CD4-positive, alpha-beta T cell (primary cell): Measurements from ENCODE around the gene UTP15. TPM values are rescaled to one million over a fixed set of nuclear protein-coding genes. Genes with fewer than 3 reads are reported as not detected.

Source experiments
- ATAC-seq: fragments of 200-7000 bp; cut with Tn5 transposase; one replicate; pipeline ENCODE4 v1.10.0; 2022; ENCODE audit warnings: mild to moderate bottlenecking; ENCODE audit not compliant: poor library complexity
- CTCF ChIA-PET: fragments of 350-600 bp; sonication (Branson Sonifier 250); formaldehyde crosslinking; loops from one replicate; lab custom pipeline; 2021; ENCODE audit warnings: antibody characterized with exemption, inconsistent platforms; lab: Charles Lee
- POLR2A ChIA-PET: fragments of 350-600 bp; sonication (Branson Sonifier 250); formaldehyde crosslinking; loops from one replicate; lab custom pipeline; 2021; ENCODE audit warnings: antibody characterized with exemption, inconsistent platforms; lab: Charles Lee
- DNase-seq, 14 experiments: peaks; one replicate each; pipeline ENCODE4 v3.0.0-alpha.2; 2013 to 2020; ENCODE audit warnings: mixed read lengths in 2 of 14
- H3K27ac ChIP-seq, 2 donors: one replicate each; pipeline versions ENCODE4 v1.5.1 to v1.7.0; 2013; ENCODE audit warnings: low read length in 2 of 2, low read depth in 1 of 2, mild to moderate bottlenecking in 1 of 2
- H3K27me3 ChIP-seq, 2 experiments: 1 replicate in 1 of 2; 2 replicates in 1 of 2; pipeline versions ENCODE4 v1.6.1 to v1.7.0; 2013; ENCODE audit warnings: low read length in 2 of 2, control low read depth in 1 of 2, mild to moderate bottlenecking in 1 of 2, moderate library complexity in 1 of 2; ENCODE audit not compliant: insufficient read depth in 2 of 2, control insufficient read depth in 1 of 2
- H3K36me3 ChIP-seq: one replicate; pipeline ENCODE4 v1.6.1; 2013; ENCODE audit warnings: low read length, control low read depth; ENCODE audit not compliant: insufficient read depth
- H3K4me1 ChIP-seq: one replicate; pipeline ENCODE4 v1.6.1; 2013; ENCODE audit warnings: low read length, control low read depth; ENCODE audit not compliant: insufficient read depth
- H3K4me3 ChIP-seq: one replicate; pipeline ENCODE4 v1.5.1; 2013; ENCODE audit warnings: mild to moderate bottlenecking, low read length, moderate library complexity
- H3K9me3 ChIP-seq, 2 experiments: 1 replicate in 1 of 2; 2 replicates in 1 of 2; pipeline versions ENCODE4 v1.6.1 to v1.7.0; 2013; ENCODE audit warnings: low read length in 2 of 2, mild to moderate bottlenecking in 2 of 2, control low read depth in 1 of 2, moderate library complexity in 1 of 2; ENCODE audit not compliant: control insufficient read depth in 1 of 2, insufficient read depth in 1 of 2
- H3K27ac Mint-ChIP-seq: one replicate; pipeline ENCODE4 v1.8.0; 2020; ENCODE audit warnings: mixed read lengths
- H3K27me3 Mint-ChIP-seq: one replicate; pipeline ENCODE4 v1.8.0; 2021; ENCODE audit warnings: mixed read lengths
- H3K36me3 Mint-ChIP-seq: one replicate; pipeline ENCODE4 v1.8.0; 2021; ENCODE audit warnings: low read depth, mixed read lengths
- H3K4me1 Mint-ChIP-seq: one replicate; pipeline ENCODE4 v1.8.0; 2021; ENCODE audit warnings: low read depth, mixed read lengths
- H3K4me3 Mint-ChIP-seq: one replicate; pipeline ENCODE4 v1.8.0; 2020; ENCODE audit warnings: mild to moderate bottlenecking, mixed read lengths
- H3K9me3 Mint-ChIP-seq: one replicate; pipeline ENCODE4 v1.8.0; 2020; ENCODE audit warnings: mixed read lengths
- CTCF ChIP-seq: fragments of 200-600 bp; IDR thresholded peaks from one replicate; pipeline ENCODE4 v1.8.0; 2022; ENCODE audit warnings: antibody characterized with exemption, mild to moderate bottlenecking
- intact Hi-C, 2 experiments: fragments of 100-400 bp; cut with DNase I in 1 of 2; cut with micrococcal nuclease in 1 of 2; formaldehyde crosslinking; loops; one replicate each; pipeline versions ENCODE4 v1.15.1 to v1.9.0; 2023 to 2025; cut with DNase I, micrococcal nuclease
- total RNA-seq, 174 experiments: library from RNA in 2 of 174; stranded (reverse) in 2 of 174; gene quantifications; one replicate each; pipeline ENCODE4 v1.2.3 and lab custom pipeline; 2021 to 2026

Gene UTP15
- total RNA-seq, 2 experiments from 2014 or later, result 52.0 to 55.2 TPM

GRCh38 chr5:73619606-73620333, 54.2 kb downstream of the UTP15 start:
- ChIA-PET POLR2A (no interaction called here), CTCF (no interaction called here)
- Mint-ChIP-seq H3K9me3 (no peaks in the 10 kb centered on the region), H3K27me3 (peaks cover 43% of the 10 kb centered on the region), H3K27ac (no peak overlapping the region), H3K4me3 (no peak overlapping the region), H3K4me1 (no peaks in the 10 kb centered on the region), H3K36me3 (no peaks in the 10 kb centered on the region)
- Histone ChIP-seq H3K4me1 (no peaks in the 10 kb centered on the region), H3K36me3 (no peaks in the 10 kb centered on the region), H3K27me3 (peaks cover 8 to 10% of the 10 kb centered on the region in 2 experiments), H3K9me3 (no peaks in the 10 kb centered on the region), H3K4me3 (no peak overlapping the region), H3K27ac (no peak overlapping the region)
- ATAC-seq (no peak), DNase-seq (no peak)
- no peak for TF ChIP-seq CTCF
- intact Hi-C loops, result no loop called here

- Histone ChIP-seq H3K36me3 (no peaks in the 10 kb centered on the region), H3K9me3 (no peaks in the 10 kb centered on the region), H3K27me3 (peaks cover 10 to 11% of the 10 kb centered on the region in 2 experiments), H3K4me1 (peaks cover 1% of the 10 kb centered on the region), H3K4me3 (no peak overlapping the region), H3K27ac (no peak overlapping the region)
- H3K9me3 Mint-ChIP-seq, result no peaks in the 10 kb centered on the region
- intact Hi-C loops, result no loop called here
- peaks cover 2% of the 10 kb centered on the region for H3K4me1 Mint-ChIP-seq
- no peak for DNase-seq
- no peaks in the 10 kb centered on the region for H3K36me3 Mint-ChIP-seq
- H3K27ac Mint-ChIP-seq, result no peak overlapping the region
- TF ChIP-seq CTCF, result no peak
- no peak for ATAC-seq
- H3K4me3 Mint-ChIP-seq, result no peak overlapping the region
- H3K27me3 Mint-ChIP-seq, result peaks cover 40% of the 10 kb centered on the region
- CTCF ChIA-PET, result no interaction called here
- POLR2A ChIA-PET, result no interaction called here
These were observed 54.8 kb downstream of the UTP15 start for GRCh38 chr5:73620334-73620687.

- Mint-ChIP-seq H3K4me1 (peaks cover 5% of the 10 kb centered on the region), H3K4me3 (no peak overlapping the region), H3K36me3 (no peaks in the 10 kb centered on the region), H3K27ac (no peak overlapping the region), H3K9me3 (no peaks in the 10 kb centered on the region), H3K27me3 (peaks cover 50% of the 10 kb centered on the region)
- no peak for TF ChIP-seq CTCF
- ChIA-PET POLR2A (no interaction called here), CTCF (no interaction called here)
- ATAC-seq, result no peak
- Histone ChIP-seq H3K27me3 (peaks cover 16 to 28% of the 10 kb centered on the region in 2 experiments), H3K27ac (no peak overlapping the region), H3K9me3 (no peaks in the 10 kb centered on the region), H3K4me1 (peaks cover 11% of the 10 kb centered on the region), H3K4me3 (no peak overlapping the region), H3K36me3 (no peaks in the 10 kb centered on the region)
- intact Hi-C loops, result no loop called here
- no peak for DNase-seq
These were observed 57.5 kb downstream of the UTP15 start for GRCh38 chr5:73623060-73623459.
